Esophagus muscularis mucosa (tissue), 3 donors: ENCODE measurements around the gene SNAP29.

Experiments used
- EP300 ChIP-seq: sonication (generic); formaldehyde crosslinking; IDR thresholded peaks from one replicate; pipeline ENCODE4 v1.6.1; 2017; ENCODE audit warnings: antibody characterized with exemption
- TF ChIP-seq, protein P1 (sequence below), 3 experiments: fragments of 200-600 bp in 2 of 3; fragments of 450-650 bp in 1 of 3; sonication (generic) in 2 of 3; IDR thresholded peaks; one replicate each; pipeline ENCODE4 v1.5.1; 2017 to 2019; ENCODE audit warnings: antibody characterized with exemption in 3 of 3, mild to moderate bottlenecking in 2 of 3, moderate library complexity in 1 of 3

DNA sequence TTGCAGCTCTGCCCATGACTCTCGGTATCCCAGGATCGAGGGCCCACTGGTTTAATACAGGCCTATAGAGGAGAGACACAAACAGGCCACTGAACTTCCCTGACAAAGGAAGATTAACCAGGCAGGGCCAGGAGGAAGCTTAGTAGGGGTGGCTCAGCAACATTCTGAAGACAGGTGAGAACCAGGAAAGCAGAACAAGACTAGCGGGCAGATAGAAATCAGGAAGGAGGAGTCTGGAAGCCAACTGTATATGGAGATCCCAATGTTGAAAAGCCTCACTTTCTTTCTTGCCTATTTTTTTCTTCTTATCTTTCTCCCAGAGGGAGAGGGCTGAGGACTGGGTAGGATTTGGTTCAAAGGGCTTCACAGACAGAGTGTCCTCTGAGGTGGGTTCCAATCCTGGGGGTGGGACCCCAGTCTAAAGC lies 5.6 kb upstream of the SNAP29 start:
- TF ChIP-seq EP300: no peak
- TF ChIP-seq, protein P1, sequence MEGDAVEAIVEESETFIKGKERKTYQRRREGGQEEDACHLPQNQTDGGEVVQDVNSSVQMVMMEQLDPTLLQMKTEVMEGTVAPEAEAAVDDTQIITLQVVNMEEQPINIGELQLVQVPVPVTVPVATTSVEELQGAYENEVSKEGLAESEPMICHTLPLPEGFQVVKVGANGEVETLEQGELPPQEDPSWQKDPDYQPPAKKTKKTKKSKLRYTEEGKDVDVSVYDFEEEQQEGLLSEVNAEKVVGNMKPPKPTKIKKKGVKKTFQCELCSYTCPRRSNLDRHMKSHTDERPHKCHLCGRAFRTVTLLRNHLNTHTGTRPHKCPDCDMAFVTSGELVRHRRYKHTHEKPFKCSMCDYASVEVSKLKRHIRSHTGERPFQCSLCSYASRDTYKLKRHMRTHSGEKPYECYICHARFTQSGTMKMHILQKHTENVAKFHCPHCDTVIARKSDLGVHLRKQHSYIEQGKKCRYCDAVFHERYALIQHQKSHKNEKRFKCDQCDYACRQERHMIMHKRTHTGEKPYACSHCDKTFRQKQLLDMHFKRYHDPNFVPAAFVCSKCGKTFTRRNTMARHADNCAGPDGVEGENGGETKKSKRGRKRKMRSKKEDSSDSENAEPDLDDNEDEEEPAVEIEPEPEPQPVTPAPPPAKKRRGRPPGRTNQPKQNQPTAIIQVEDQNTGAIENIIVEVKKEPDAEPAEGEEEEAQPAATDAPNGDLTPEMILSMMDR (IDR thresholded peaks at IDR 0.05): no peak
